Liver (tissue), 9 donors: ENCODE measurements around the gene DIP2A. TPM values are rescaled to one million over a fixed set of nuclear protein-coding genes. Genes with fewer than 3 reads are reported as not detected.

ENCODE experiments used
- DNase-seq: peaks from one replicate; pipeline ENCODE4 v3.0.0-alpha.2; 2017; ENCODE audit warnings: low spot score
- H3K27ac ChIP-seq, 2 donors: one replicate each; pipeline ENCODE4 v1.7.0; 2013; ENCODE audit warnings: inconsistent platforms in 2 of 2, low read length in 2 of 2, control low read depth in 1 of 2, low read depth in 1 of 2, mild to moderate bottlenecking in 1 of 2
- H3K27me3 ChIP-seq, 4 donors: one replicate each; pipeline versions ENCODE4 v1.6.1 to v1.7.0; 2013; ENCODE audit warnings: low read length in 3 of 4, inconsistent platforms in 1 of 4, mild to moderate bottlenecking in 1 of 4, moderate library complexity in 1 of 4; ENCODE audit not compliant: control insufficient read depth in 4 of 4, insufficient read depth in 4 of 4
- H3K36me3 ChIP-seq, 4 donors: one replicate each; pipeline versions ENCODE4 v1.6.1 to v1.7.0; 2013; ENCODE audit warnings: low read length in 3 of 4, mild to moderate bottlenecking in 3 of 4, low read depth in 1 of 4, moderate library complexity in 1 of 4; ENCODE audit not compliant: control insufficient read depth in 4 of 4, insufficient read depth in 3 of 4
- H3K4me1 ChIP-seq, 4 donors: one replicate each; pipeline versions ENCODE4 v1.6.1 to v1.7.0; 2013; ENCODE audit warnings: low read length in 3 of 4, mild to moderate bottlenecking in 3 of 4, moderate library complexity in 1 of 4; ENCODE audit not compliant: control insufficient read depth in 4 of 4, insufficient read depth in 4 of 4
- H3K4me3 ChIP-seq, 3 donors: one replicate each; pipeline versions ENCODE4 v1.6.1 to v1.7.0; 2013; ENCODE audit warnings: low read length in 3 of 3, control low read depth in 1 of 3, low read depth in 1 of 3, mild to moderate bottlenecking in 1 of 3
- H3K9ac ChIP-seq, 2 donors: one replicate each; pipeline ENCODE4 v1.7.0; 2013; ENCODE audit warnings: low read length in 2 of 2, mild to moderate bottlenecking in 2 of 2, moderate library complexity in 2 of 2, control low read depth in 1 of 2, low read depth in 1 of 2
- H3K9me3 ChIP-seq, 4 donors: one replicate each; pipeline versions ENCODE4 v1.6.1 to v1.7.0; 2013; ENCODE audit warnings: low read length in 3 of 4; ENCODE audit not compliant: control insufficient read depth in 4 of 4
- EGR1 ChIP-seq, 2 donors: IDR thresholded peaks; 2 replicates each; pipeline ENCODE4 v1.6.1; 2016 to 2018; ENCODE audit warnings: antibody characterized with exemption in 2 of 2, low read depth in 2 of 2
- FOXA1 ChIP-seq: IDR thresholded peaks from 2 replicates; pipeline ENCODE4 v1.6.1; 2016; ENCODE audit warnings: antibody characterized with exemption
- FOXA2 ChIP-seq: IDR thresholded peaks from 2 replicates; pipeline ENCODE4 v1.6.1; 2016; ENCODE audit warnings: antibody characterized with exemption
- GABPA ChIP-seq, 2 donors: IDR thresholded peaks in 1 of 2; conservative IDR thresholded peaks in 1 of 2; 2 replicates each; pipeline ENCODE4 v1.6.1; 2016; ENCODE audit warnings: antibody characterized with exemption in 2 of 2, mild to moderate bottlenecking in 1 of 2, moderate library complexity in 1 of 2
- HNF4A ChIP-seq, 2 donors: conservative IDR thresholded peaks; 2 replicates each; pipeline ENCODE4 v1.6.1; 2016; ENCODE audit warnings: antibody characterized with exemption in 2 of 2, mild to moderate bottlenecking in 2 of 2
- HNF4G ChIP-seq: IDR thresholded peaks from 2 replicates; pipeline ENCODE4 v1.6.1; 2016; ENCODE audit warnings: antibody characterized with exemption
- JUND ChIP-seq, 2 donors: IDR thresholded peaks; 2 replicates each; pipeline ENCODE4 v1.6.1; 2016; ENCODE audit warnings: antibody characterized with exemption in 2 of 2
- NR2F2 ChIP-seq: IDR thresholded peaks from 2 replicates; pipeline ENCODE4 v1.6.1; 2016; ENCODE audit warnings: antibody characterized with exemption
- RAD21 ChIP-seq, 2 donors: IDR thresholded peaks; 2 replicates each; pipeline ENCODE4 v1.6.1; 2016; ENCODE audit warnings: antibody characterized with exemption in 2 of 2, mild to moderate bottlenecking in 2 of 2
- RXRA ChIP-seq, 2 donors: IDR thresholded peaks; 2 replicates each; pipeline ENCODE4 v1.6.1; 2017 to 2018; ENCODE audit warnings: antibody characterized with exemption in 2 of 2, mild to moderate bottlenecking in 1 of 2
- SP1 ChIP-seq: IDR thresholded peaks from 2 replicates; pipeline ENCODE4 v1.6.1; 2018; ENCODE audit warnings: antibody characterized with exemption, mild to moderate bottlenecking
- TAF1 ChIP-seq: conservative IDR thresholded peaks from 2 replicates; pipeline ENCODE4 v1.6.1; 2016; ENCODE audit warnings: antibody characterized with exemption, mild to moderate bottlenecking
- YY1 ChIP-seq: IDR thresholded peaks from 2 replicates; pipeline ENCODE4 v1.6.1; 2016; ENCODE audit warnings: antibody characterized with exemption, mild to moderate bottlenecking
- WGBS: extraction: QIAGEN DNeasy Blood & Tissue Kit; methylation state at CpG from one replicate; pipeline ENCODE4 v1.1.7; 2013; 5-methylcytosine and 5-hydroxymethylcytosine counted together
- polyA plus RNA-seq, 2 donors: library from polyadenylated mRNA; stranded (reverse) in 1 of 2; unstranded in 1 of 2; fragments of 200-250 nt in 1 of 2; fragments of >200 nt in 1 of 2; fragmentation: Nextera tagmentation in 1 of 2; extraction: Ambion mirVana in 1 of 2; gene quantifications; one replicate each; pipeline versions ENCODE4 v1.2.1 to v1.2.3, GENCODE V29; 2013 to 2015
- total RNA-seq, 2 donors: library from RNA; depleted of rRNA; stranded (reverse); fragments of >200 nt; gene quantifications; one replicate each; pipeline ENCODE4 v1.2.3, GENCODE V29; 2014
- TF ChIP-seq, protein P1 (sequence below): IDR thresholded peaks from 2 replicates; pipeline ENCODE4 v1.6.1; 2016; ENCODE audit warnings: antibody characterized with exemption
- TF ChIP-seq, protein P2 (sequence below): IDR thresholded peaks from 2 replicates; pipeline ENCODE4 v1.6.1; 2016; ENCODE audit warnings: antibody characterized with exemption
- TF ChIP-seq, protein P3 (sequence below): fragments of 150-350 bp; IDR thresholded peaks from 2 replicates; pipeline ENCODE4 v1.5.1; 2017; ENCODE audit warnings: improper control_type of control experiment, low read depth, low read length; ENCODE audit not compliant: missing input control
- TF ChIP-seq, protein P4 (sequence below): IDR thresholded peaks from 2 replicates; pipeline ENCODE4 v1.6.1; 2016; ENCODE audit warnings: antibody characterized with exemption
- TF ChIP-seq, protein P5 (sequence below): IDR thresholded peaks from 2 replicates; pipeline ENCODE4 v1.6.1; 2016; ENCODE audit warnings: antibody characterized with exemption, mild to moderate bottlenecking
- donor health status: healthy.
- donor health status: healthy.
- donor health status: healthy.
- donor health status: healthy.
- donor health status: healthy.

Gene DIP2A
- total and polyA plus RNA-seq, 4 donors, result 3.8 to 21.7 (median 7.5) TPM

DNA sequence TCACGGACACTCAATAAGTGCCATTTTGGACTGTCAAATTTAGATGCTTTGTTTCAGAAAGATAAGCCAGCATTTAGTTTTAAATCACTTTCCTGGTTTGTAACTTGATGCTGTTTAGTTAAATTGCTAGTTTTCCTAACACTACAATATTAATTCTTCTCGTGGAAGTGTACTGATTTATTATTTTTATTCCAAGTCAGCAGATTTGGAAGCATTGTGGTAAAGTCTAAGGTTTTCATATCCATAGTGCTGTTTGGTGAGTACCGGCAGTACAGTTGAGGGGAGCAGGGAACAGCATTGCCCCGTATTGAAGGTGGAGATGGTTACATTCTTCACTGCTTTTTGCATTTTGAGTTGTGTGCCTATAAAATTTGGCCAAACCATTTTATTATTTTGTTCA, 109.9 kb downstream of the DIP2A start (continued):
- TF ChIP-seq, protein P1, sequence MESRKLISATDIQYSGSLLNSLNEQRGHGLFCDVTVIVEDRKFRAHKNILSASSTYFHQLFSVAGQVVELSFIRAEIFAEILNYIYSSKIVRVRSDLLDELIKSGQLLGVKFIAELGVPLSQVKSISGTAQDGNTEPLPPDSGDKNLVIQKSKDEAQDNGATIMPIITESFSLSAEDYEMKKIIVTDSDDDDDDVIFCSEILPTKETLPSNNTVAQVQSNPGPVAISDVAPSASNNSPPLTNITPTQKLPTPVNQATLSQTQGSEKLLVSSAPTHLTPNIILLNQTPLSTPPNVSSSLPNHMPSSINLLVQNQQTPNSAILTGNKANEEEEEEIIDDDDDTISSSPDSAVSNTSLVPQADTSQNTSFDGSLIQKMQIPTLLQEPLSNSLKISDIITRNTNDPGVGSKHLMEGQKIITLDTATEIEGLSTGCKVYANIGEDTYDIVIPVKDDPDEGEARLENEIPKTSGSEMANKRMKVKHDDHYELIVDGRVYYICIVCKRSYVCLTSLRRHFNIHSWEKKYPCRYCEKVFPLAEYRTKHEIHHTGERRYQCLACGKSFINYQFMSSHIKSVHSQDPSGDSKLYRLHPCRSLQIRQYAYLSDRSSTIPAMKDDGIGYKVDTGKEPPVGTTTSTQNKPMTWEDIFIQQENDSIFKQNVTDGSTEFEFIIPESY, result no peak
- TF ChIP-seq RAD21 (IDR thresholded peaks at IDR 0.05) (no peak), NR2F2 (no peak)

DNA sequence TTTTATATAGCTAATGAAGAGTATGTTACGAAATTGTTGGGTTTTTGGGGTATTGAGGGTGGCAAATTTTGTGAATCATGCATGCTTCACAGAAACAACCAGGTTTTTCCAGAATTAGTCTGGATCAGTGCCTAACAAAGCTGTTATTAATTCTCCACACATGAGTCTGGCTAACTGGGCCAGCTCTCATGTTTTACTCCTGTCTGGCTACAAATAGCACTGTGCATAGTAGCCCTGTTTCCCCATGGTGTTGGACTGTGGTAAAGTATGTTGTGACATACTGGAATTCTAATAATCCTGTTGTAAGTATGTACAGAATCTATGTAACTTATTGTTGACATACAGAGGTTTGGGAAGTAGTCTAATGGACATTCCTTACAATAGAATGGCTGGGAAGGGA, 110.4 kb downstream of the DIP2A start:
- TF ChIP-seq RAD21 (IDR thresholded peaks at IDR 0.05) (no peak), GABPA (IDR thresholded peaks at IDR 0.05 in 1 of 2, conservative IDR thresholded peaks at IDR 0.05 in 1 of 2) (no peak), FOXA1 (no peak), TAF1 (no peak), EGR1 (IDR thresholded peaks at IDR 0.05; ENCODE audit: low read depth in 2 of 2) (no peak), RXRA (IDR thresholded peaks at IDR 0.05) (no peak), JUND (IDR thresholded peaks at IDR 0.05) (no peak), HNF4G (no peak), SP1 (no peak), YY1 (no peak), FOXA2 (no peak), HNF4A (conservative IDR thresholded peaks at IDR 0.05) (no peak), NR2F2 (no peak)
- TF ChIP-seq, protein P2, sequence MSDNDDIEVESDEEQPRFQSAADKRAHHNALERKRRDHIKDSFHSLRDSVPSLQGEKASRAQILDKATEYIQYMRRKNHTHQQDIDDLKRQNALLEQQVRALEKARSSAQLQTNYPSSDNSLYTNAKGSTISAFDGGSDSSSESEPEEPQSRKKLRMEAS, result no peak
- TF ChIP-seq, protein P3, sequence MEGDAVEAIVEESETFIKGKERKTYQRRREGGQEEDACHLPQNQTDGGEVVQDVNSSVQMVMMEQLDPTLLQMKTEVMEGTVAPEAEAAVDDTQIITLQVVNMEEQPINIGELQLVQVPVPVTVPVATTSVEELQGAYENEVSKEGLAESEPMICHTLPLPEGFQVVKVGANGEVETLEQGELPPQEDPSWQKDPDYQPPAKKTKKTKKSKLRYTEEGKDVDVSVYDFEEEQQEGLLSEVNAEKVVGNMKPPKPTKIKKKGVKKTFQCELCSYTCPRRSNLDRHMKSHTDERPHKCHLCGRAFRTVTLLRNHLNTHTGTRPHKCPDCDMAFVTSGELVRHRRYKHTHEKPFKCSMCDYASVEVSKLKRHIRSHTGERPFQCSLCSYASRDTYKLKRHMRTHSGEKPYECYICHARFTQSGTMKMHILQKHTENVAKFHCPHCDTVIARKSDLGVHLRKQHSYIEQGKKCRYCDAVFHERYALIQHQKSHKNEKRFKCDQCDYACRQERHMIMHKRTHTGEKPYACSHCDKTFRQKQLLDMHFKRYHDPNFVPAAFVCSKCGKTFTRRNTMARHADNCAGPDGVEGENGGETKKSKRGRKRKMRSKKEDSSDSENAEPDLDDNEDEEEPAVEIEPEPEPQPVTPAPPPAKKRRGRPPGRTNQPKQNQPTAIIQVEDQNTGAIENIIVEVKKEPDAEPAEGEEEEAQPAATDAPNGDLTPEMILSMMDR, result no peak
- TF ChIP-seq, protein P4, sequence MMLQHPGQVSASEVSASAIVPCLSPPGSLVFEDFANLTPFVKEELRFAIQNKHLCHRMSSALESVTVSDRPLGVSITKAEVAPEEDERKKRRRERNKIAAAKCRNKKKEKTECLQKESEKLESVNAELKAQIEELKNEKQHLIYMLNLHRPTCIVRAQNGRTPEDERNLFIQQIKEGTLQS, result no peak
- TF ChIP-seq, protein P5, sequence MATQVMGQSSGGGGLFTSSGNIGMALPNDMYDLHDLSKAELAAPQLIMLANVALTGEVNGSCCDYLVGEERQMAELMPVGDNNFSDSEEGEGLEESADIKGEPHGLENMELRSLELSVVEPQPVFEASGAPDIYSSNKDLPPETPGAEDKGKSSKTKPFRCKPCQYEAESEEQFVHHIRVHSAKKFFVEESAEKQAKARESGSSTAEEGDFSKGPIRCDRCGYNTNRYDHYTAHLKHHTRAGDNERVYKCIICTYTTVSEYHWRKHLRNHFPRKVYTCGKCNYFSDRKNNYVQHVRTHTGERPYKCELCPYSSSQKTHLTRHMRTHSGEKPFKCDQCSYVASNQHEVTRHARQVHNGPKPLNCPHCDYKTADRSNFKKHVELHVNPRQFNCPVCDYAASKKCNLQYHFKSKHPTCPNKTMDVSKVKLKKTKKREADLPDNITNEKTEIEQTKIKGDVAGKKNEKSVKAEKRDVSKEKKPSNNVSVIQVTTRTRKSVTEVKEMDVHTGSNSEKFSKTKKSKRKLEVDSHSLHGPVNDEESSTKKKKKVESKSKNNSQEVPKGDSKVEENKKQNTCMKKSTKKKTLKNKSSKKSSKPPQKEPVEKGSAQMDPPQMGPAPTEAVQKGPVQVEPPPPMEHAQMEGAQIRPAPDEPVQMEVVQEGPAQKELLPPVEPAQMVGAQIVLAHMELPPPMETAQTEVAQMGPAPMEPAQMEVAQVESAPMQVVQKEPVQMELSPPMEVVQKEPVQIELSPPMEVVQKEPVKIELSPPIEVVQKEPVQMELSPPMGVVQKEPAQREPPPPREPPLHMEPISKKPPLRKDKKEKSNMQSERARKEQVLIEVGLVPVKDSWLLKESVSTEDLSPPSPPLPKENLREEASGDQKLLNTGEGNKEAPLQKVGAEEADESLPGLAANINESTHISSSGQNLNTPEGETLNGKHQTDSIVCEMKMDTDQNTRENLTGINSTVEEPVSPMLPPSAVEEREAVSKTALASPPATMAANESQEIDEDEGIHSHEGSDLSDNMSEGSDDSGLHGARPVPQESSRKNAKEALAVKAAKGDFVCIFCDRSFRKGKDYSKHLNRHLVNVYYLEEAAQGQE, result no peak
- no peak for DNase-seq
- H3K9me3 ChIP-seq, result no peaks in the 10 kb centered on the region
- H3K4me3 ChIP-seq, result no peak overlapping the region
- no peak overlapping the region for H3K9ac ChIP-seq
- H3K27ac ChIP-seq, result no peak overlapping the region
- peaks cover 7 to 67% (median 39%) of the 10 kb centered on the region in 4 donors for H3K36me3 ChIP-seq
- H3K4me1 ChIP-seq, result no peaks in the 10 kb centered on the region
- WGBS, result 97% methylated on average over 1 of the region's 1 CpG
- H3K27me3 ChIP-seq, result no peaks in the 10 kb centered on the region
